Measurements from ENCODE around the gene NRP1. TPM values are rescaled to one million over a fixed set of nuclear protein-coding genes. Genes with fewer than 3 reads are reported as not detected.

The NRP1 gene
- total RNA-seq, 1 experiment from 2014 or later: 555 TPM

DNA sequence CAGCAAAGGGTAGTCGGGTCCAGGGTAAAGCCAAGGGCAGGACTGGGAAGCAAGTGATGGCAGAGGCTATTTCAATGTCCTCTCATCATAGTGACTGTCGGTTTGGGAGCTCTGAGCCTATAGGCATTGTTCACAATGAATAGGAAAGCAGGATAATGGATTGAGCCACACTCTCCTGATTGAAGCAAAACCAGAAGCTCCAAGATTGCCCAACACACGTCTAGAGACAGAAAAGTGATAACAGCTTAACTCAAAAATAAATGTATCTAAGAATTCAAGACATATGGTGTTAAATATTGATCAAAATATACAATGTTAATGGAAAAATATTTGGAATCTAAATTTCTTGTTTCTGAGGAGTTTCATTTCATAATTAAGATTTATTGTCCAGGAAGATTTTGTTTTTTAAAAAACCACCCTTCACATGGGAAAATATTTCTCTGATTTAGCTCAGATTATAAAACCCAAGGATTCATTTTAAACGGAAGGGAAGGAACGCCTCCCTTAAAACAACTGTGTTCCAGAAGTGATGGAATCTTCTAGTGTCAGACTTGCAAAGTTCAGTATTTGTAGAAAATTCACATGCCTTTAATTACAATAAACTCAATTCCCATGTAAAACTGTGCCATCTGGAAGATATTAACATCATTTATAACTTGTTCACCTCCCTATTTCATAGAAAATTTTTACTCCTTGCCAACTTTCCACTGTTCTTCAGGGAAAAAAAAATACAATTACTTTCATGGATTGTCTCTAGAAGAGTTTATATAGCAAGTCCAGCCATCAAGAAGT, 54.5 kb downstream of the NRP1 start:
- no TSS peak for BruUV-seq (replicated peaks)
- Histone ChIP-seq H3F3A (ENCODE audit: low read length, unreplicated experiment) (peaks cover under 1% of the 10 kb centered on the region), H3K27ac (ENCODE audit: low read length) (no peak overlapping the region), H3K4me3 (ENCODE audit: low read length) (no peak overlapping the region), H3K79me2 (ENCODE audit: low read length) (peaks cover 96% of the 10 kb centered on the region), H3K36me3 (ENCODE audit: low read depth, low read length) (peaks cover 78% of the 10 kb centered on the region), H3K4me1 (ENCODE audit: insufficient read depth, low read length) (peaks cover 24% of the 10 kb centered on the region), H3K4me2 (ENCODE audit: low read length) (no peak overlapping the region), H3K9ac (ENCODE audit: low read length) (no peak overlapping the region), H3K9me3 (ENCODE audit: low read length) (no peaks in the 10 kb centered on the region), H3K9me2 (replicated peaks; ENCODE audit: low read length) (no peaks in the 10 kb centered on the region), H2AFZ (ENCODE audit: low read length) (no peak overlapping the region), H4K20me1 (ENCODE audit: low read length) (no peaks in the 10 kb centered on the region), H3K27me3 (ENCODE audit: low read length) (no peaks in the 10 kb centered on the region)
- ATAC-seq: no peak
- CTCF ChIA-PET: interaction anchor here (0.6 kb wide), 1 partner anchor 1051 kb away, joined by 3 read pairs; no protein-coding TSS in a partner anchor
- POLR2A ChIA-PET (ENCODE audit: unreplicated experiment): interaction anchor here (0.6 to 0.7 kb wide), 2 partner anchors 57 to 389 kb away, joined by 3 to 9 read pairs; no protein-coding TSS in a partner anchor
- peak; percentile 37 for DNase-seq
- no peak for TF ChIP-seq EZH2phosphoT487 (IDR thresholded peaks at IDR 0.05; ENCODE audit: borderline replicate concordance, low read length)
- TF ChIP-seq, protein P1, sequence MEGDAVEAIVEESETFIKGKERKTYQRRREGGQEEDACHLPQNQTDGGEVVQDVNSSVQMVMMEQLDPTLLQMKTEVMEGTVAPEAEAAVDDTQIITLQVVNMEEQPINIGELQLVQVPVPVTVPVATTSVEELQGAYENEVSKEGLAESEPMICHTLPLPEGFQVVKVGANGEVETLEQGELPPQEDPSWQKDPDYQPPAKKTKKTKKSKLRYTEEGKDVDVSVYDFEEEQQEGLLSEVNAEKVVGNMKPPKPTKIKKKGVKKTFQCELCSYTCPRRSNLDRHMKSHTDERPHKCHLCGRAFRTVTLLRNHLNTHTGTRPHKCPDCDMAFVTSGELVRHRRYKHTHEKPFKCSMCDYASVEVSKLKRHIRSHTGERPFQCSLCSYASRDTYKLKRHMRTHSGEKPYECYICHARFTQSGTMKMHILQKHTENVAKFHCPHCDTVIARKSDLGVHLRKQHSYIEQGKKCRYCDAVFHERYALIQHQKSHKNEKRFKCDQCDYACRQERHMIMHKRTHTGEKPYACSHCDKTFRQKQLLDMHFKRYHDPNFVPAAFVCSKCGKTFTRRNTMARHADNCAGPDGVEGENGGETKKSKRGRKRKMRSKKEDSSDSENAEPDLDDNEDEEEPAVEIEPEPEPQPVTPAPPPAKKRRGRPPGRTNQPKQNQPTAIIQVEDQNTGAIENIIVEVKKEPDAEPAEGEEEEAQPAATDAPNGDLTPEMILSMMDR (conservative IDR thresholded peaks at IDR 0.05; ENCODE audit: low read depth, low read length): no peak
- no peak for TF ChIP-seq EZH2 (IDR thresholded peaks at IDR 0.05; ENCODE audit: low read length, unreplicated experiment)
- intact Hi-C loops (cut with micrococcal nuclease): no loop called here

GRCh38 chr10:33279276-33279675, 55.2 kb downstream of the NRP1 start:
- ChIA-PET POLR2A (ENCODE audit: unreplicated experiment) (interaction anchor here (0.7 kb wide), 1 partner anchor 36 kb away, joined by 3 read pairs; no protein-coding TSS in a partner anchor), CTCF (no interaction called here)
- no TSS peak for BruUV-seq (replicated peaks)
- Histone ChIP-seq H3K27ac (ENCODE audit: low read length) (no peak overlapping the region), H3K9ac (ENCODE audit: low read length) (no peak overlapping the region), H3K27me3 (ENCODE audit: low read length) (no peaks in the 10 kb centered on the region), H3K9me2 (replicated peaks; ENCODE audit: low read length) (no peaks in the 10 kb centered on the region), H3F3A (ENCODE audit: low read length, unreplicated experiment) (peaks cover 8% of the 10 kb centered on the region), H3K4me1 (ENCODE audit: insufficient read depth, low read length) (peaks cover 31% of the 10 kb centered on the region), H3K4me2 (ENCODE audit: low read length) (no peak overlapping the region), H3K9me3 (ENCODE audit: low read length) (no peaks in the 10 kb centered on the region), H3K4me3 (ENCODE audit: low read length) (no peak overlapping the region), H3K36me3 (ENCODE audit: low read depth, low read length) (peaks cover 78% of the 10 kb centered on the region), H3K79me2 (ENCODE audit: low read length) (peaks cover 96% of the 10 kb centered on the region), H2AFZ (ENCODE audit: low read length) (no peak overlapping the region), H4K20me1 (ENCODE audit: low read length) (no peaks in the 10 kb centered on the region)
- TF ChIP-seq, protein P1 (conservative IDR thresholded peaks at IDR 0.05; ENCODE audit: low read depth, low read length): no peak
- TF ChIP-seq EZH2phosphoT487 (IDR thresholded peaks at IDR 0.05; ENCODE audit: borderline replicate concordance, low read length) (no peak), EZH2 (IDR thresholded peaks at IDR 0.05; ENCODE audit: low read length, unreplicated experiment) (no peak)
- ATAC-seq (no peak), DNase-seq (no peak)
- intact Hi-C loops (cut with micrococcal nuclease): no loop called here

DNA sequence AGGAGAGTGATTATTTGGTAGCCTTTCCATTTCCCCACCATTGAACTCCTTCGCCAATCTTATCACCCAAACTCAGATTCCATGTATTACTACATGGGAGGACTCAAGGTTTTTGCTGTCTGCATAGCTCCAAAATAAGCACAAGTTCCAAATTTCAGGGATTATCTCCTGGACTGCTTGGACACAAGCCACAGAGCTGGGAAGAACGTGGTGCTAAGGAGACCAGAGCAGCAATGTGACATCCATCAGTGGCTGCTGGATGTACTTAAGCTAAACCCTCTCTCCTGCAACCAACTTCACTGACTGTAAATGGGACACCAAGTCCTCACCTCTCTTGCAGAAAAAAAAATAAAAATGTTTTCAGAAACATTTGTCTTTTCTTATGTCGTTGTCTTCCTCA, 56.3 kb downstream of the NRP1 start:
- Histone ChIP-seq H3K9me2 (replicated peaks; ENCODE audit: low read length) (no peaks in the 10 kb centered on the region), H3K9ac (ENCODE audit: low read length) (no peak overlapping the region), H3K27ac (ENCODE audit: low read length) (no peak overlapping the region), H3F3A (ENCODE audit: low read length, unreplicated experiment) (peaks cover 17% of the 10 kb centered on the region), H3K9me3 (ENCODE audit: low read length) (no peaks in the 10 kb centered on the region), H3K4me3 (ENCODE audit: low read length) (no peak overlapping the region), H3K79me2 (ENCODE audit: low read length) (peaks cover 94% of the 10 kb centered on the region), H2AFZ (ENCODE audit: low read length) (no peak overlapping the region), H3K4me2 (ENCODE audit: low read length) (no peak overlapping the region), H3K36me3 (ENCODE audit: low read depth, low read length) (peaks cover 70% of the 10 kb centered on the region), H3K4me1 (ENCODE audit: insufficient read depth, low read length) (peaks cover 42% of the 10 kb centered on the region), H3K27me3 (ENCODE audit: low read length) (no peaks in the 10 kb centered on the region), H4K20me1 (ENCODE audit: low read length) (no peaks in the 10 kb centered on the region)
- BruUV-seq (replicated peaks): no TSS peak
- ChIA-PET CTCF (no interaction called here), POLR2A (ENCODE audit: unreplicated experiment) (no interaction called here)
- DNase-seq: no peak
- intact Hi-C loops (cut with micrococcal nuclease): no loop called here
- TF ChIP-seq, protein P1 (conservative IDR thresholded peaks at IDR 0.05; ENCODE audit: low read depth, low read length): no peak
- no peak for TF ChIP-seq EZH2phosphoT487 (IDR thresholded peaks at IDR 0.05; ENCODE audit: borderline replicate concordance, low read length)
- no peak for TF ChIP-seq EZH2 (IDR thresholded peaks at IDR 0.05; ENCODE audit: low read length, unreplicated experiment)
- no peak for ATAC-seq

Data from PC-3 (cell line).